Dedifferentiated amniotic fluid mesenchymal stem cell (primary cell): ENCODE measurements around the gene MRC2.
"Not testable (repeated sequence)": the region's sequence is repeated elsewhere in the genome, so short reads cannot be mapped to it uniquely, and the experiment has no call there.

Experiments
- DNase-seq: peaks from one replicate; pipeline ENCODE4 v3.0.0-alpha.2; 2016; ENCODE audit errors: extremely low spot score

Gene MRC2

DNA sequence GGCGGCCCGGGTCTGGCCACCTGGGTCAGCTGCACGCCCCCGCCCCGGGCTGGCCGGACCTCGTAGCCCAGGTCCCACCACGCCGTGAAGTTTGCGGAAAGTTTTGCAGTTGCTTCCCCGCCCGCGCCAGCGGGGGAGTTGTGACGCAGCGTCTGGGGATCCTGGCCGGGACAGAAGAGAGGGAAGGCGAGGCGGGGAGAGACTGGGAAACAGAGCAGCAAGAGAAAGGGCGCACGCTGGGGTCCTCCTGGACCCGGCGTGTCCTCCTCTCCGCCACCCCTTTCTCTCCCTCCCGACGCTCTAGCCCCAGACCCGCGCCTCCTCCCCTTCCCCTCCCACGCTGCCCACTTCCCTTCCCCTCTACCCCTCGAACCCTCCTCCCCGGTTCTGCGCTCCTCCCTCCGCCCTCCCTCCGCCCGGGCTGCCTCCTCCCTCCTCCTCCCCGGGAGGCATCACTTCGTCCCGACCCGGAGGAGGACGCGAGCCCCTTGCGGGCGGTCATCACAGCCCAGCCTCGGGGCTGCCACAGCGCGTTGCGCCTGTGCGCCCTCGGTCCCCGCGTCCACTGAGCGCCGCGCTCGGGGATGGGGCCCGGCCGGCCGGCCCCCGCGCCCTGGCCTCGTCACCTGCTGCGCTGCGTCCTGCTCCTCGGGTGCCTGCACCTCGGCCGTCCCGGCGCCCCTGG is at the start of gene MRC2:
Gene MRC2, plus strand, starts transcription at position 452 of the 685 bp plus-strand sequence. Its CDS starts 133 bp downstream, at position 585.
- peak; percentile 71 for DNase-seq

GRCh38 chr17:62578757-62579487 is 48.5 kb upstream of the MRC2 start:
- no peak for DNase-seq

GRCh38 chr17:62580947-62581346 is 46.5 kb upstream of the MRC2 start:
- DNase-seq, result no peak

- DNase-seq, result no peak
Measured at GRCh38 chr17:62581764-62582163, 45.7 kb upstream of the MRC2 start.

GRCh38 chr17:62587554-62587953 is 39.9 kb upstream of the MRC2 start:
- DNase-seq, result no peak

- DNase-seq, result no peak
Measured at GRCh38 chr17:62588109-62588508, 39.4 kb upstream of the MRC2 start.

DNA sequence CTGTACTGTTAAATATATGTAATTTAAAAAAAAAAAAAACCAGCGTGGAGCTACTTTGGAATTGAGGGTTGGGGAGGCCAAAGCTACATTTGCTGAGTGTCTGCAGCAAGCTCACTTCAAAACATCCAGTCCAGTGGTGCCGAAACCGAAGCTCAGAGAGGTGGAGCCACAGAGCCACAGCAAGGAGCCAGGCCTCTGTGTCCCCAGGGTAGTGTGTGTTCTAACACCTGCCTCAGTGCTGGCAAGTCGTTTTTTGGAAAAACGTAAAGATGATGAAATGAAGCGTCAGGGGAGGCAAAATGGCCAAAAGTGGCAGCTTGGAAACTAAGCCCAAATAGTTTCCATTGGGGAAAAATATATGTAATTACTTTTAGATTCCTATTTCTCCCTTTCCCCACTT is 36.1 kb upstream of the MRC2 start:
- DNase-seq, result no peak

DNA sequence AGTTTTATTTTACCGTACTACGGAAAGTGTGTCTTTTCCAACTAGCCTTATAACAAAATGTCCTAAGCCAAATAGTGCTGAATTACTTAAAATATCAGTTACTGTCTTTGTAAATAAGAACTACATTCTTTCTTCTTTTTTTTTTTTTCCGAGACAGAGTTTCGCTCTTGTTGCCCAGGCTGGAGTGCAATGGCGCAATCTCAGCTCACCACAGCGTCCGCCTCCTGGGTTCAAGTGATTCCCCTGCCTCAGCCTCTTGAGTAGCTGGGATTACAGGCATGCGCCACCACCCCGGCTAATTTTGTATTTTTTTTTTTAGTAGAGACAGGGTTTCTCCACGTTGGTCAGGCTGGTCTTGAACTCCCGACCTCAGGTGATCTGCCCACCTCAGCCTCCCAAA is 35.6 kb upstream of the MRC2 start:
- not testable (repeated sequence) for DNase-seq

- DNase-seq, result no peak
Measured at GRCh38 chr17:62592341-62593099, 35.0 kb upstream of the MRC2 start.

- no peak for DNase-seq
Measured at GRCh38 chr17:62595484-62595883, 32.0 kb upstream of the MRC2 start.

GRCh38 chr17:62596662-62597061 is 30.8 kb upstream of the MRC2 start:
- no peak for DNase-seq

DNA sequence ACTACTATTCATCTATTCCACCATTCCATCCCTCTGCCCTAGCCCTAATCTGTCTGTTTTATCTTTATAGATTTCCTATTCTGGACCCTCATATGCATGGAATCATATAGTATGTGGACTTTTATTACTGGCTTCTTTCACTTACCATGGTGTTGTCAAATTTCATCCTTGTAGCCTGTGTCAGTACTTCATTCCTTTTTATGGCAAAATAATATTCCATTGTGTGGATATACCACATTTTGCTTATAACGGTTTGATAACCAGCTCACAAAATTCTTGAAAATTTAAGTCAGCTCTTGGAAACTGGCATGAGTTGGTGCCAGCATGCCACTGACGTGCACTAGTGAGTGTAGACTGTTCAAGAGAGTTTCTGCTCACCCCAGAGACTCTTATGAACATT is 30.3 kb upstream of the MRC2 start:
- no peak for DNase-seq

- DNase-seq, result peak; percentile 89
Measured at GRCh38 chr17:62597920-62598319, 29.6 kb upstream of the MRC2 start.

GRCh38 chr17:62599964-62600657 is 27.4 kb upstream of the MRC2 start:
- DNase-seq, result no peak

DNA sequence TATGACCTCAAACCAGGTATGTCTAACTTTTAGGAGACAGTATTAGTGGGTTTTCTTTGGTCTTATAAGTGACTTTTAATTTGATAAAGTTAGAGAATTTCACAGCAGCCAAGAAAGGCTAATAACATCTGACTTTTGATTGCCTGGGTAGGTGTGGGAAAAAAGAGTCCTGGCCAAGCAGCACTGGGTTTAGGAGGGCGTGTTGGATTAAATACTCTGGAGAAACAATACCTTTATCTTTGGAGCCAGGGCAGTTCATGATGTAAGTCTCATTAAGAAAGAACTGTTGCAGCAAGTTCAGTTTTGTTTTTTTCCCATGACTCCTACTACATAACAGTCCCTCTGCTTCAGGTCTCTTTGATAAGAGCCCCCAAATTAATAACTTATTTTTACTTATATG is 26.7 kb upstream of the MRC2 start:
- DNase-seq, result no peak

DNA sequence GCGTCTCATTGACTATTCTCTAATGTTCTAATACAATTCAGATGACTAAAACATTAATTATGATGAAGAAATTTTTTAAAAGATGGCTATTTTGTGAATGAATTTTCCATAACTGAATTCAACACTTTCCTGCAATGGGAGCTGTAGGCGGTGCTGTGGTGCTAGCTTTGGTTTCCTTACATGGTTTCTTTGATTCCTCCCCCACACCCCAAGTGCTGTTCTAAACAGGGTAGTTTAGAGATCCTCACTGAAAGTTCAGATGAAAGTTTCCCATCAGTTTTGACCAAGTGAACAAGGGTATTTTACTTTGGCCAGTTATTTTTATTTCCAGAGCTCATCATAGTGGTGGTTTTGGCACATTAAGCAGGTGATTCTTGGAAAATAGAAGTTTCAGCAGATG is 26.0 kb upstream of the MRC2 start:
- DNase-seq, result no peak

- not testable (repeated sequence) for DNase-seq
Measured at GRCh38 chr17:62603783-62604182, 23.7 kb upstream of the MRC2 start.

GRCh38 chr17:62605588-62605987 is 21.9 kb upstream of the MRC2 start:
- DNase-seq, result no peak

- DNase-seq, result no peak
Measured at GRCh38 chr17:62611292-62611691, 16.2 kb upstream of the MRC2 start.

DNA sequence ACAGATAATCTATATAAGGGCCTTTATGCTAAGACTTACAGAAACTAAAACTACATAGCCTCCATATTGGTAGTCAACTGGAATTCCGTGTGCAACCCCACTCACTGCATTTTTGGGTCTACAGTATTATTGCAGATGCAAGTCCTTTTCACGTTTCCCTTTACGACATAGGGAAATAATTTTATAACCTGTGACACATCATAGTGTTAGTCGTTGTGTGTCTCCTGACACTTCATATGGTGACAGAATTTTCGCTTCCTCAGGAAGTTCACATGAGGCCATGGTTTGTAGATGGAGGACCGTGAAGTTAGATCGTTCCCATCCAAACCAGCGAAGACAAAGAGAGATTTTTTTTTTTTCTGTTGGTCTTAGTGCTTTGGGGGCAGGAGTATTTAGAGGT is 15.7 kb upstream of the MRC2 start:
- DNase-seq, result no peak

DNA sequence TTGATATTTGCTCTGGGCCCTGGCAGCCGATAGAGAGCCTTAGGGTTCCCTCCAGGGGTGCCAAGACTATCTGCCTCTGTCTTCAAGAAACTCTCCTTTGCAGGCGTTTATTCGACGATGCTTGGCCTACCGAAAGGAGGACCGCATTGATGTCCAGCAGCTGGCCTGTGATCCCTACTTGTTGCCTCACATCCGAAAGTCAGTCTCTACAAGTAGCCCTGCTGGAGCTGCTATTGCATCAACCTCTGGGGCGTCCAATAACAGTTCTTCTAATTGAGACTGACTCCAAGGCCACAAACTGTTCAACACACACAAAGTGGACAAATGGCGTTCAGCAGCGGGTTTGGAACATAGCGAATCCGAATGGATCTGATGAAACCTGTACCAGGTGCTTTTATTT is 15.2 kb upstream of the MRC2 start:
- DNase-seq, result not testable (repeated sequence)

DNA sequence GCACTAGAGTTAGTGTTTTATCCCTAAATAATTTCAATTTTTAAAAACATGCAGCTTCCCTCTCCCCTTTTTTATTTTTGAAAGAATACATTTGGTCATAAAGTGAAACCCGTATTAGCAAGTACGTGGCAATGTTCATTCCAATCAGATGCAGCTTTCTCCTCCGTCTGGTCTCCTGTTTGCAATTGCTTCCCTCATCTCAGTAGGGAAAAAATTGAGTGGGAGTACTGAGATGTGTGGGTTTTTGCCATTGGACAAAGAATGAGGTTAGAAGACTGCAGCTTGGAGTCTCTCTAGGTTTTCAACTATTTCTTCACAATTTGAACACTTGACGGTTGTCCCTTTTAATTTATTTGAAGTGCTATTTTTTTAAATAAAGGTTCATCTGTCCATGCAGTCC is 14.4 kb upstream of the MRC2 start:
- not testable (repeated sequence) for DNase-seq
